Measurements from ENCODE around the gene AKAP12. TPM values are rescaled to one million over a fixed set of nuclear protein-coding genes. Genes with fewer than 3 reads are reported as not detected.

The AKAP12 gene
- total RNA-seq, 1 donor from 2014 or later = 10.6 TPM

DNA sequence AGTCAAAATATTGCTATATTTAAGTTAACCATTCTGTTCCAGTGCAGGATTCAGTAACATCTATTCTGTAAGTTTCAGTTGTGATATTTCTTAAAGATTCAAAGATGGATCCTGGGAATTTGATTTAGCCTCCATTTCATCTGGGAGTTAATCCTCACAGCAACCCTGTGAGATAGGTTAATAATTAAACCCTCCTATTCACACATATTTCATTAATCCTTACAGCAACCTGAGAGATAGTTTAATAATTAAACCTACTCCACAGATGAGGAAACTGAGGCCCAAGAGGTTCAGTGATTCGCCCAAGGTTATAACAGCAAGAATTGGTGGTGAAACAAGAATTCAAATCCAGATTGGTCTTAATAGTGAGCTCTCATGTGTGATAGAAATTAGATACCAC is 162.5 kb downstream of the AKAP12 start:
- no peak overlapping the region for H3K27ac Mint-ChIP-seq
- H3K4me1 Mint-ChIP-seq (ENCODE audit: low read depth) = peaks cover 19% of the 10 kb centered on the region
- DNase-seq (ENCODE audit: low spot score, unreplicated experiment) = no peak
- no peaks in the 10 kb centered on the region for H3K9me3 Mint-ChIP-seq (ENCODE audit: low read depth)
- no peaks in the 10 kb centered on the region for H3K27me3 Mint-ChIP-seq
- TF ChIP-seq, protein P1, sequence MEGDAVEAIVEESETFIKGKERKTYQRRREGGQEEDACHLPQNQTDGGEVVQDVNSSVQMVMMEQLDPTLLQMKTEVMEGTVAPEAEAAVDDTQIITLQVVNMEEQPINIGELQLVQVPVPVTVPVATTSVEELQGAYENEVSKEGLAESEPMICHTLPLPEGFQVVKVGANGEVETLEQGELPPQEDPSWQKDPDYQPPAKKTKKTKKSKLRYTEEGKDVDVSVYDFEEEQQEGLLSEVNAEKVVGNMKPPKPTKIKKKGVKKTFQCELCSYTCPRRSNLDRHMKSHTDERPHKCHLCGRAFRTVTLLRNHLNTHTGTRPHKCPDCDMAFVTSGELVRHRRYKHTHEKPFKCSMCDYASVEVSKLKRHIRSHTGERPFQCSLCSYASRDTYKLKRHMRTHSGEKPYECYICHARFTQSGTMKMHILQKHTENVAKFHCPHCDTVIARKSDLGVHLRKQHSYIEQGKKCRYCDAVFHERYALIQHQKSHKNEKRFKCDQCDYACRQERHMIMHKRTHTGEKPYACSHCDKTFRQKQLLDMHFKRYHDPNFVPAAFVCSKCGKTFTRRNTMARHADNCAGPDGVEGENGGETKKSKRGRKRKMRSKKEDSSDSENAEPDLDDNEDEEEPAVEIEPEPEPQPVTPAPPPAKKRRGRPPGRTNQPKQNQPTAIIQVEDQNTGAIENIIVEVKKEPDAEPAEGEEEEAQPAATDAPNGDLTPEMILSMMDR (IDR thresholded peaks at IDR 0.05; ENCODE audit: unreplicated experiment) = no peak
- peaks cover 28% of the 10 kb centered on the region for H3K36me3 Mint-ChIP-seq (ENCODE audit: insufficient read depth)
- H3K4me3 Mint-ChIP-seq (ENCODE audit: low read depth) = no peak overlapping the region

DNA sequence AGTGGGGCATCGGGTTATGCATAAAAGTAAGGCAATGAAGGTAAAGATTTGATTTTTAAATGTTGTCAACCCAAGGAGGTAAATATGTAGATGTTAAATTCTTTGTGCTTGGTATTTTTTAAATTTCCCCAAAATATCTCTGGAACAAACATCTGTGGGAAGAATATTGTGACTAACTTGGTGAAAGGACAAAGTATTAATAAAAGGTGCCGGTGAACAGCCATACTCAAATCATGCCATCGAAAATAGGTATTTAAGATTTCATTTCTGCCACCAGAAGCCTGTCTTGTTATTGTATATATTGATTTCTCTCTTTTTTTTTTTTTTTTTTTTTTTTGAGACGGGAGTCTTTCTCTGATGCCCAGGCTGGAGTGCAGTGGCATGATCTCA is 164.1 kb downstream of the AKAP12 start:
- H3K9me3 Mint-ChIP-seq (ENCODE audit: low read depth) = no peaks in the 10 kb centered on the region
- H3K27me3 Mint-ChIP-seq = no peaks in the 10 kb centered on the region
- H3K27ac Mint-ChIP-seq = no peak overlapping the region
- no peak overlapping the region for H3K4me3 Mint-ChIP-seq (ENCODE audit: low read depth)
- H3K36me3 Mint-ChIP-seq (ENCODE audit: insufficient read depth) = peaks cover 34% of the 10 kb centered on the region
- TF ChIP-seq, protein P1 (IDR thresholded peaks at IDR 0.05; ENCODE audit: unreplicated experiment) = no peak
- peaks cover 18% of the 10 kb centered on the region for H3K4me1 Mint-ChIP-seq (ENCODE audit: low read depth)
- no peak for DNase-seq (ENCODE audit: low spot score, unreplicated experiment)

Other genes starting within 250 kb of the AKAP12 start
- 14.4 and 15.2 TPM in 2 replicates for gene ZBTB2, start 151.6 kb downstream of the AKAP12 start, total RNA-seq
- gene RMND1, start 212.2 kb downstream of the AKAP12 start, total RNA-seq = 38.5 and 40.2 TPM in 2 replicates